ENCODE measurements around the gene PMEL. TPM values are rescaled to one million over a fixed set of nuclear protein-coding genes. Genes with fewer than 3 reads are reported as not detected.

The PMEL gene
- total RNA-seq, 1 donor from 2014 or later: 136 TPM

- no peak overlapping the region for H3K27ac Mint-ChIP-seq
- DNase-seq (ENCODE audit: extremely low spot score, unreplicated experiment): no peak
- no peak for TF ChIP-seq CTCF (conservative IDR thresholded peaks at IDR 0.05)
- H3K4me1 Mint-ChIP-seq (ENCODE audit: unreplicated experiment): peaks cover 20% of the 10 kb centered on the region
- H3K36me3 Mint-ChIP-seq: peaks cover 16% of the 10 kb centered on the region
- no peaks in the 10 kb centered on the region for H3K27me3 Mint-ChIP-seq
- H3K9me3 Mint-ChIP-seq: no peaks in the 10 kb centered on the region
- H3K4me3 Mint-ChIP-seq: no peak overlapping the region
Measured at GRCh38 chr12:55972042-55972441, 6.2 kb upstream of the PMEL start.

- no peak for TF ChIP-seq CTCF (conservative IDR thresholded peaks at IDR 0.05)
- Mint-ChIP-seq H3K4me3 (no peak overlapping the region), H3K27me3 (no peaks in the 10 kb centered on the region), H3K9me3 (no peaks in the 10 kb centered on the region), H3K4me1 (ENCODE audit: unreplicated experiment) (peaks cover 17% of the 10 kb centered on the region), H3K27ac (no peak overlapping the region), H3K36me3 (peaks cover 10% of the 10 kb centered on the region)
- DNase-seq (ENCODE audit: extremely low spot score, unreplicated experiment): no peak
Measured at GRCh38 chr12:55970775-55971174, 4.9 kb upstream of the PMEL start.

DNA sequence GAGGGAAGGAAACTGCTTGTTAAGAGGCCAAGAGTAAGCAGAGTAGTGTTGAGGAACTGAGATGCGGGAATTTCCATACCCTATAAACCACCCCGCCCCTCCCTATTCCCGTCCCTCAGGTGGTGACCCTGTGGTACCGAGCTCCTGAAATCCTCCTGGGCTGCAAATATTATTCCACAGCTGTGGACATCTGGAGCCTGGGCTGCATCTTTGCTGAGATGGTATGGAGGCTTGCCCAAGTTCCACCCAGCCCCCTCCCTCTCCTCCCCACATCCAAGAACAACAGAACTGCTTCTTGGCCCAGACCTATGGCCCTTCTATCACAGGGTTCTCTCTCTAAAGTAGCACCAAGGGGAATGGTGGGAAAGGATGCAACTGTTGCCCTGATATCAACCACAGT lies 3.5 kb upstream of the PMEL start:
- H3K4me1 Mint-ChIP-seq (ENCODE audit: unreplicated experiment): peaks cover 23% of the 10 kb centered on the region
- TF ChIP-seq CTCF (conservative IDR thresholded peaks at IDR 0.05): no peak
- H3K27ac Mint-ChIP-seq: no peak overlapping the region
- DNase-seq (ENCODE audit: extremely low spot score, unreplicated experiment): no peak
- H3K9me3 Mint-ChIP-seq: no peaks in the 10 kb centered on the region
- peaks cover 8% of the 10 kb centered on the region for H3K36me3 Mint-ChIP-seq
- H3K27me3 Mint-ChIP-seq: no peaks in the 10 kb centered on the region
- no peak overlapping the region for H3K4me3 Mint-ChIP-seq

- TF ChIP-seq CTCF (conservative IDR thresholded peaks at IDR 0.05): no peak
- Mint-ChIP-seq H3K4me3 (peak within 1 kb of the TSS; percentile 96), H3K36me3 (peaks cover 8% of the 10 kb centered on the region), H3K4me1 (ENCODE audit: unreplicated experiment) (peaks cover 23% of the 10 kb centered on the region), H3K27ac (peak within 1 kb of the TSS; percentile 94), H3K27me3 (no peaks in the 10 kb centered on the region), H3K9me3 (no peaks in the 10 kb centered on the region)
- peak; percentile 91 for DNase-seq (ENCODE audit: extremely low spot score, unreplicated experiment)
Measured at GRCh38 chr12:55966408-55967281, 803 bp upstream of the PMEL start, which contains the start of gene CDK2. TSS of gene CDK2 (plus strand) at chr12:55966830. CDS start at chr12:55967009, 179 bp downstream.

DNA sequence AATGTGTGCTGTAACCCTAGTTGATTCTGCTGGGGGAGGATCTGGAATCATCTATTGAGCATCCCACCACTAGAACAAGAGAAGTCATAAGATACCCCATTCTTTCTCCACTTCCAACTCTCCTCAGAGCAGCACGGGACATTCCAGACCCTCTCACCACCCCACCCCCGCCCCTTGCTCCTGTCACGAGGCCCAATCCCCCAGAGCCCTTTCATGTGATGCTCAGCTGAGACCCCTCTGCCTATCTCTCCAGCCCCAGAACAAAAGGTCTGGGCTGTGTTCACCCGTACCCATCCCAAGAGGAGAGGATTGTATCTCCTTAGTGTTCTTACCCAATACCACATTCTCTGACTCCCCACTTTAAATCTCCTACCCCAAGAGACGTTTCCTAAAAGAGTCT lies 602 bp downstream of the PMEL start:
- Mint-ChIP-seq H3K36me3 (peaks cover 8% of the 10 kb centered on the region), H3K4me1 (ENCODE audit: unreplicated experiment) (peaks cover 23% of the 10 kb centered on the region), H3K4me3 (peak overlapping the region; percentile 96), H3K27ac (peak overlapping the region; percentile 94), H3K27me3 (no peaks in the 10 kb centered on the region), H3K9me3 (no peaks in the 10 kb centered on the region)
- DNase-seq (ENCODE audit: extremely low spot score, unreplicated experiment): no peak
- no peak for TF ChIP-seq CTCF (conservative IDR thresholded peaks at IDR 0.05)
